Transverse colon (tissue), 4 donors: ENCODE data around the gene COL19A1. TPM values are rescaled to one million over a fixed set of nuclear protein-coding genes. Genes with fewer than 3 reads are reported as not detected.

ENCODE experiments used
- DNase-seq: peaks from one replicate; pipeline ENCODE4 v3.0.0-alpha.2; 2019
- H3K27ac ChIP-seq, 4 donors: fragments of 200-600 bp; sonication (generic); 2 replicates each; pipeline ENCODE4 v1.5.1; 2016 to 2018; ENCODE audit warnings: inconsistent platforms in 4 of 4
- H3K27me3 ChIP-seq: fragments of 200-600 bp; sonication (generic); 2 replicates; pipeline ENCODE4 v1.5.1; 2017; ENCODE audit warnings: inconsistent platforms
- H3K36me3 ChIP-seq, 4 donors: fragments of 200-600 bp; sonication (generic); 2 replicates each; pipeline ENCODE4 v1.5.1; 2017 to 2019; ENCODE audit warnings: inconsistent platforms in 4 of 4
- H3K4me1 ChIP-seq, 4 donors: fragments of 200-600 bp; sonication (generic); 2 replicates each; pipeline ENCODE4 v1.5.1; 2017 to 2020; ENCODE audit warnings: inconsistent platforms in 4 of 4
- H3K4me3 ChIP-seq, 4 donors: fragments of 200-600 bp; sonication (generic); 1 replicate in 1 of 4; 2 replicates in 3 of 4; pipeline versions ENCODE4 v1.5.1 to v1.6.1; 2017 to 2019; ENCODE audit warnings: inconsistent platforms in 4 of 4
- H3K9me3 ChIP-seq, 2 donors: fragments of 200-600 bp; sonication (generic); 2 replicates each; pipeline ENCODE4 v1.5.1; 2017 to 2019; ENCODE audit warnings: inconsistent platforms in 2 of 2
- CTCF ChIP-seq, 5 experiments: fragments of 200-600 bp in 3 of 5; fragments of 450-650 bp in 2 of 5; sonication (generic) in 3 of 5; IDR thresholded peaks; 1 replicate in 2 of 5; 2 replicates in 3 of 5; pipeline ENCODE4 v1.5.1; 2016 to 2017; ENCODE audit warnings: antibody characterized with exemption in 5 of 5, inconsistent platforms in 3 of 5, mild to moderate bottlenecking in 2 of 5, moderate library complexity in 1 of 5
- EP300 ChIP-seq: sonication (generic); formaldehyde crosslinking; IDR thresholded peaks from one replicate; pipeline ENCODE4 v1.6.1; 2017; ENCODE audit warnings: antibody characterized with exemption, low read depth
- POLR2A ChIP-seq: fragments of 450-650 bp; IDR thresholded peaks from one replicate; pipeline ENCODE4 v1.6.1; 2016; ENCODE audit warnings: antibody characterized with exemption, mild to moderate bottlenecking, moderate library complexity
- POLR2AphosphoS5 ChIP-seq, 3 donors: sonication (generic); formaldehyde crosslinking; IDR thresholded peaks; one replicate each; pipeline ENCODE4 v1.6.1; 2016; ENCODE audit warnings: antibody characterized with exemption in 3 of 3
- WGBS, 2 donors: methylation state at CpG; one replicate each; pipeline ENCODE4 v1.1.5; 2018; ENCODE audit warnings: low coverage in 1 of 2; 5-methylcytosine and 5-hydroxymethylcytosine counted together
- in situ Hi-C, 4 donors: fragments of 200-750 bp; cut with MboI; loops; one replicate each; pipeline versions ENCODE4 v1.15.0 to v1.15.1; 2017; ENCODE audit warnings: low sequenced_read_pairs in 3 of 4, low pct_ligation_motif_present in 1 of 4, low pct_unique_long_range_greater_than_20kb in 1 of 4
- intact Hi-C: fragments of 100-400 bp; cut with DNase I; formaldehyde crosslinking; loops from one replicate; pipeline ENCODE4 v1.15.1; 2023; ENCODE audit warnings: low total_unique reads
- total RNA-seq, 4 donors: library from RNA; depleted of rRNA; stranded (reverse); fragments of >200 nt; gene quantifications; one replicate each; pipeline ENCODE4 v1.1.0, GENCODE V29; 2016

The COL19A1 gene
- total RNA-seq, 4 donors from 2014 or later, result 0.27 to 3.3 (median 0.37) TPM; not detected in 1

- no peak for DNase-seq
- in situ Hi-C loops, result no loop called here
- Histone ChIP-seq H3K4me3 (no peak overlapping the region), H3K27me3 (no peaks in the 10 kb centered on the region), H3K4me1 (no peaks in the 10 kb centered on the region), H3K27ac (no peak overlapping the region), H3K9me3 (no peaks in the 10 kb centered on the region), H3K36me3 (no peaks in the 10 kb centered on the region)
- WGBS, 2 donors, result 42 to 53% methylated on average over 2 to 4 of the region's 4 CpGs
- TF ChIP-seq POLR2A, result no peak
- intact Hi-C loops, result no loop called here
These were observed 284.2 kb downstream of the COL19A1 start for GRCh38 chr6:70150521-70150920.

- Histone ChIP-seq H3K9me3 (no peaks in the 10 kb centered on the region), H3K27me3 (no peaks in the 10 kb centered on the region), H3K36me3 (no peaks in the 10 kb centered on the region), H3K4me3 (no peak overlapping the region), H3K4me1 (no peaks in the 10 kb centered on the region), H3K27ac (no peak overlapping the region)
- in situ Hi-C loops (no loop called here), intact Hi-C loops (no loop called here)
- DNase-seq, result no peak
- TF ChIP-seq POLR2AphosphoS5 (IDR thresholded peaks at IDR 0.05) (no peak), POLR2A (no peak), CTCF (IDR thresholded peaks at IDR 0.05) (no peak), EP300 (no peak)
- WGBS, 2 donors, result 83 to 85% methylated on average over 2 of the region's 2 CpGs
These were observed 285.3 kb downstream of the COL19A1 start for GRCh38 chr6:70151616-70152015.

GRCh38 chr6:70152786-70153185 is 286.4 kb downstream of the COL19A1 start:
- Histone ChIP-seq H3K9me3 (no peaks in the 10 kb centered on the region), H3K27ac (no peak overlapping the region), H3K4me3 (no peak overlapping the region), H3K27me3 (no peaks in the 10 kb centered on the region), H3K4me1 (no peaks in the 10 kb centered on the region), H3K36me3 (no peaks in the 10 kb centered on the region)
- intact Hi-C loops, result no loop called here
- no peak for TF ChIP-seq EP300
- no peak for TF ChIP-seq CTCF (IDR thresholded peaks at IDR 0.05)
- no peak for TF ChIP-seq POLR2A
- TF ChIP-seq POLR2AphosphoS5 (IDR thresholded peaks at IDR 0.05), result no peak
- WGBS, 2 donors, result 77 to 91% methylated on average over 2 to 6 of the region's 6 CpGs
- DNase-seq, result no peak
- in situ Hi-C loops, result no loop called here

GRCh38 chr6:70157086-70157485 is 290.7 kb downstream of the COL19A1 start:
- WGBS, 2 donors, result 18 to 37% methylated on average over 1 of the region's 1 CpG
- in situ Hi-C loops (no loop called here), intact Hi-C loops (loop anchor here (5.0 kb wide), 1 partner anchor 885 kb away; no protein-coding TSS in a partner anchor)
- Histone ChIP-seq H3K36me3 (no peaks in the 10 kb centered on the region), H3K4me1 (no peaks in the 10 kb centered on the region), H3K9me3 (no peaks in the 10 kb centered on the region), H3K4me3 (no peak overlapping the region), H3K27me3 (no peaks in the 10 kb centered on the region), H3K27ac (no peak overlapping the region)
- DNase-seq, result no peak
- no peak for TF ChIP-seq CTCF (IDR thresholded peaks at IDR 0.05)
- TF ChIP-seq POLR2AphosphoS5 (IDR thresholded peaks at IDR 0.05), result no peak
- no peak for TF ChIP-seq POLR2A
- no peak for TF ChIP-seq EP300

GRCh38 chr6:70160276-70160675 is 293.9 kb downstream of the COL19A1 start:
- TF ChIP-seq EP300 (no peak), CTCF (IDR thresholded peaks at IDR 0.05) (no peak), POLR2A (no peak), POLR2AphosphoS5 (IDR thresholded peaks at IDR 0.05) (no peak)
- intact Hi-C loops, result no loop called here
- Histone ChIP-seq H3K27ac (no peak overlapping the region), H3K4me1 (no peaks in the 10 kb centered on the region), H3K36me3 (no peaks in the 10 kb centered on the region), H3K4me3 (no peak overlapping the region), H3K27me3 (peaks cover 5% of the 10 kb centered on the region), H3K9me3 (no peaks in the 10 kb centered on the region)
- 56 to 78% methylated on average over 1 of the region's 1 CpG for WGBS, 2 donors
- in situ Hi-C loops, result no loop called here
- no peak for DNase-seq
